GM19463 (cell line): ENCODE results near the gene MLST8.

Source experiments
- ATAC-seq: cut with Tn5 transposase; IDR thresholded peaks from one replicate; pipeline ENCODE4 v1.9.1; 2021; ENCODE audit warnings: mild to moderate bottlenecking, moderate library complexity; ENCODE audit not compliant: unreplicated experiment

MLST8 gene

GRCh38 chr16:2173366-2173765 is 31.9 kb upstream of the MLST8 start:
- no peak for ATAC-seq

- no peak for ATAC-seq
Measured at GRCh38 chr16:2173916-2174315, 31.3 kb upstream of the MLST8 start.

- ATAC-seq: no peak
Measured at GRCh38 chr16:2174396-2175131, 30.7 kb upstream of the MLST8 start.

DNA sequence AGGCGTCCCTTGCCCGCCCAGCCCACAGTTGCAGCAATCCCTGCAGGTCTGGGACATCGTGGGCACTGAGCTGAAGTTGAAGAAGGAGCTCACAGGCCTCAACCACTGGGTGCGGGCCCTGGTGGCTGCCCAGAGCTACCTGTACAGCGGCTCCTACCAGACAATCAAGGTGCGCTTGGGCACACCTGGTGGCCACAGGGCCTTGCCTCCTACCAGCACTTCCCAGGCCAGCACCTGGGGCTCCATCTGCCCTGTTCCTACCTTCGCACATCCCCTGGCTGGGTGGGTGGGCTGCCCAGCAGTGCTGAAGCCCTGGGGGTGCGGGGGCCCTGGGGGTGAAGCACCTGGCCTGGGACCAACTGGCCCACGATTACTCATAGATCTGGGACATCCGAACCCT is 29.8 kb upstream of the MLST8 start:
- no peak for ATAC-seq

- ATAC-seq: no peak
Measured at GRCh38 chr16:2176047-2176446, 29.2 kb upstream of the MLST8 start.

GRCh38 chr16:2177101-2177500 is 28.2 kb upstream of the MLST8 start:
- ATAC-seq: no peak

DNA sequence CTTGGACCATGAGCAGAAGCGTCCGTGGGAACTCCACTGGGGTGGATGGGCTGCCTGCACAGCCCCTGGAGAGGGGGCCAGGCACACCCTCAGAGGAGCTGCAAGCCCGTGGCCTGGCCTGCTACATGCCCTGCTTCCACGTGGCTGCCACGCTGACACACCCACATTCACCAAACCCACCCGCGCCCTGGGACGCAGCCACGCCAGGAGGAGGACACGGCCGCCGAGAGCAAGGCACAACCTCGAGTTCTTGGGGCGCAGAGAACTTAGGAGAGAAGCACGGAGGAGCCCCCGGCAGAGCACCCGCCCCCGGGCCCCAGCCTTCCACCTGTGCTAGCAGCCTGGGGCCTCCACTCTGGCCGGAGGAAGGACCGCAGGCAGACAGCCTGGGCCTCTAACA is 27.7 kb upstream of the MLST8 start:
- ATAC-seq: no peak

- no peak for ATAC-seq
Measured at GRCh38 chr16:2178321-2179106, 26.7 kb upstream of the MLST8 start.

DNA sequence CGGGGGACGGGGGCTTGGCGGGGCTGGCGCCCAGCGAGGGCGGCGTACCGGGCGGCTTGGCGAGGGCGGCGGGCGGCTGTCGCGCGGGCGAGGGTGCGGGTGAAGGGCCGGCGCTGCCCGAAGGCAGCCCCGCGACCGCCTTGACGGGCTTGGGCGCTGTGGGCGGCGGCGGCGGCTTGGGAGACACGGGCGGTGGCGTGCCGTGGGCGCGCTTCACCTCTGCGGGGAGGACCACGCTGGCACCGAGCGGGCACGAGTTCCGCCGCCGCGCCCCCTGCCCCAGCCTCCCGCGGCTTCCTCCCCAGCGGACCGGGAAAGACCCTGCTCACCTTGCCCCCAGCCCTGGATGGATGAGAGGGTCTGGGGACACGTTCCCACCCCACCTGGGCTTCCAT is 26.1 kb upstream of the MLST8 start:
- ATAC-seq: no peak

DNA sequence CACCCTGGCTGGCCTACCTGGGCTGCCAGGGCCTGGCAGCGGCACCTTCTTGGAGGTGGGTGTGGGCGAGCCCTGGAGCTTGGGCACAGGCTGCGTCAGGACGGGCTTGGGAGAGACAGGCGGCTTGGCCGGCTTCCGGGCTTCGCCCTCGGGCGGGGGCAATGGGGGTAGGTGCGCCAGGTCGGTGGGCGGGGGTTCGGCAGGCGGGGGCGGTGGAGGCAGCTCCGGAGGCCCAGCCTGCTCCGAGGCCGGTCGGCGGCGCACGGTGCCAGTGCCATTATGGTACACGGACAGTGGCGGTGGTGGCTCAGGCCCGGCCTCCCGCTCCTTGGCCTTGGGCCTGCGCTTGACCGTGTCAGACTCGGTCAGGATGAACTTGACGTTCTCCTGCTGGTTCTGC is 25.7 kb upstream of the MLST8 start:
- no peak for ATAC-seq

- no peak for ATAC-seq
Measured at GRCh38 chr16:2180461-2180860, 24.8 kb upstream of the MLST8 start.

DNA sequence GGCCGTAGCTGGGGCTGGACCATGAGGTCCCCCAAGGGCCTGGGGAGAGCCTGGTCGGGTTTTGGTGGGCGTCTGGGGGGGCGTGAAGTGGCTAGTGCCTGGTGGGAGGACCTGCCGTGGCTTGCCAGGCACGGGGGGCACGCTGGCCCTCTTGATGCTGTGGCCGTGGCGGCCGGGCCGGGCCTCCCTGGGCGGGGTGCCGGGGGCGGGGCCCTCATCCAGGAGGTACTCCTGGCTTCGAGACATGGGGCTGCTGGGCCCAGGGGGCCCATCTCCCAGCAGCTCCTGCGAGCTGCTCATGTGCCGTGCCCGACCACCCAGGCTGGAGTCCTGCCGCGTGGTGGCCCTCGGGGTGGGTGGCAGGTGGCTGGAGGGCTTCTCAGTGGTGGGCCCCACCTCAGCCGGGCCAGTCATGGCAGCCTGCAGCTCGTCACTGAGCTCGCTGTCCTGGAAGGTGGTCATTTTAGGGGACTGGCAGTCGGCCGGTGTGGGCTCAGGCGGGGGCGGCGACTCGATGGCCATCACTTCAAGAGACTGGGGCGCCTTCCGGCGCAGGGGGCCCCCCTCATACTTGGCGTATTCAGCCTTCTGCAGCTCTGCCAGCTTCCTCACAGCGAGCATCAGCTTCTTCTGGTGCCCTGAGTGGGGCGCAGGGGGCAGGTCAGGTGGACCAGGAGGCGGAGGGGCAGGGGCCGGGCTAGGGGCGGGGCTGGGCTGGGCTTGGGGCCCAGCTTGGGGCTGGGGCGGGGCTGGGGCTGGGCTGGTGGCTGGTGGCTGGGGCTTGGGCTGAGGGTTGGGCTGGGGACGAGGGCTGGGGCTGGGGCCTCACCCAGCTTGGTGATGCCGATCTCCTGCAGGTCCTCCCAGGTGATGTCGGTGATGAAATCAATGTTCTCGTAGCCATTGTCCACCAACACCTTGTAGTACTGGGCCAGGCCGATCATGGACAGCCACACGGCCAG is 24.0 kb upstream of the MLST8 start:
- no peak for ATAC-seq

DNA sequence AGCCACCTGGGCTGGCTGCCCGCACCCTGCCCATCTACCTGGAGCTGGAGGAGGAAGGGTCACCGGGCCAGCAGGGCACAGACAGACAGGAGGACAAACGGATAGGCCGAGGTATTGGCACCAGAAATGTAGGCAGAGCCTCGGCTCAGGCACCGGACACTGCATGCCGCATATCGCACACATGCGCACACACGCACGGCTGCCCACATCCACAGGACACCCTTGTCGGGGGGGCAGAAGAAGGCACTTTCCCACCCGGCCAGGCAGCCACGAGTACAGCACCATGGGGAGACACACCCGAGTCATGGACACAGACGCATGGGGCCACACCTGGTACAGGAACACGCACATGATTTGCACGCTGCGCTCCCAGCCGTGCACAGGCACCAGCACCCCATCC is 23.3 kb upstream of the MLST8 start:
- no peak for ATAC-seq

GRCh38 chr16:2183671-2184070 is 21.6 kb upstream of the MLST8 start:
- no peak for ATAC-seq

DNA sequence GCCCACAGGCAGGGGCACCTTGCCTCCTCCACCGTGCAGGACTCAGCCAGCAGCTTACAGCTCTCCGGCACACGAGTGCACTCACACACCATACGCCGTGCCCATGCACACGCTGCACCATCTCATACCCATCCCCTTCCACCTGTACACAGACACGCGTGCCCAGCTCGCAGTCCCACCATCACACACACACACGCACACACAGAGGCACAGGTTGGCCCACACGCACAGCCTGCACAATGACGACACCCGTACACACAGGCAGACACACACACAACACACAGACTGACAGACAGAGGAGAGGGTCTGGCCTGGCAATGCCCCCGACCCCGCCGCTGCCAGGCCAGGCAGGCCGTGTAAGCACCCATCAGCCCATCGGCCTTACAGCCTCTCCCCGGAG is 20.9 kb upstream of the MLST8 start:
- ATAC-seq: no peak

GRCh38 chr16:2184962-2185361 is 20.3 kb upstream of the MLST8 start:
- no peak for ATAC-seq

- ATAC-seq: no peak
Measured at GRCh38 chr16:2186064-2186463, 19.2 kb upstream of the MLST8 start.

DNA sequence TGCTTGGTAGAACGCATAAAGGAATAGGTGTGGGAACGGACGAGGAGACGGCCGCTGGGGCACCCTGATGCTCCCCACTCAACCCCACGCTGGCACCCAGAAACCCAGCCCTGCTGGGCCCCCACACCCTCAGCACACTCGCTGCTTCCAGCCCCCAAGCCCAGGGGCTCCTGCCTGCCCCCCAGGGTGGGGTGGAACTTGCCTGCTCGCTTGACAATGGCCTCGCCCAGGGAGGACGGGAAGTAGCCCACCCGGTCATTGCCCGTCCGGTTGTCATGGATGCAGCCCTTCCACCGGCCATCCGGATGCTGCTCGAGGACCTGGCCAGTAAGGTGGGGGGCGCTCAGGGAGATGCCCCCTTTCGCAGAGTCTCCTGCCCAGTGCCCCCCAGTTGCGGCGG is 18.7 kb upstream of the MLST8 start:
- ATAC-seq: no peak

GRCh38 chr16:2187212-2187611 is 18.0 kb upstream of the MLST8 start:
- ATAC-seq: no peak

- ATAC-seq: no peak
Measured at GRCh38 chr16:2188395-2188794, 16.9 kb upstream of the MLST8 start.

GRCh38 chr16:2189252-2189893 is 15.9 kb upstream of the MLST8 start:
- no peak for ATAC-seq
